HG02885 (cell line): ENCODE measurements around the gene RNF208.
"Not testable (repeated sequence)": the region's sequence is repeated elsewhere in the genome, so short reads cannot be mapped to it uniquely, and the experiment has no call there.

Experiments
- ATAC-seq: cut with Tn5 transposase; IDR thresholded peaks from one replicate; pipeline ENCODE4 v1.9.1; 2021; ENCODE audit warnings: mild to moderate bottlenecking; ENCODE audit not compliant: unreplicated experiment, poor library complexity

RNF208 gene

GRCh38 chr9:137222190-137223077, at the start of gene RNF208:
RNF208 (minus strand) TSS chr9:137222240; CDS start chr9:137221212, 1,028 bp downstream.
- ATAC-seq: no peak

GRCh38 chr9:137271696-137272076, 49.6 kb upstream of the RNF208 start:
- no peak for ATAC-seq

- ATAC-seq: no peak
Measured at GRCh38 chr9:137270929-137271695, 49.1 kb upstream of the RNF208 start.

GRCh38 chr9:137269231-137269772, 47.3 kb upstream of the RNF208 start:
- no peak for ATAC-seq

- ATAC-seq: no peak
Measured at GRCh38 chr9:137268538-137269201, 46.6 kb upstream of the RNF208 start.

GRCh38 chr9:137267933-137268355, 45.9 kb upstream of the RNF208 start:
- ATAC-seq: no peak

GRCh38 chr9:137266585-137267453, 44.8 kb upstream of the RNF208 start:
- ATAC-seq: no peak

- no peak for ATAC-seq
Measured at GRCh38 chr9:137266162-137266527, 44.1 kb upstream of the RNF208 start.

GRCh38 chr9:137265496-137266161, 43.6 kb upstream of the RNF208 start:
- no peak for ATAC-seq

- ATAC-seq: no peak
Measured at GRCh38 chr9:137264067-137264466, 42.0 kb upstream of the RNF208 start.

GRCh38 chr9:137263506-137263905, 41.5 kb upstream of the RNF208 start:
- ATAC-seq: no peak

GRCh38 chr9:137262909-137263285, 40.9 kb upstream of the RNF208 start:
- ATAC-seq: no peak

GRCh38 chr9:137262173-137262908, 40.3 kb upstream of the RNF208 start:
- not testable (repeated sequence) for ATAC-seq

GRCh38 chr9:137256856-137257255, 34.8 kb upstream of the RNF208 start:
- no peak for ATAC-seq

- ATAC-seq: no peak
Measured at GRCh38 chr9:137256362-137256761, 34.3 kb upstream of the RNF208 start.

- ATAC-seq: no peak
Measured at GRCh38 chr9:137255448-137256114, 33.5 kb upstream of the RNF208 start.

GRCh38 chr9:137254624-137255447, 32.8 kb upstream of the RNF208 start, which contains the start of gene NELFB:
NELFB (plus strand) TSS chr9:137255327.
- peak; percentile 81 for ATAC-seq
